ENCODE data around the gene MYT1.

The MYT1 gene

GRCh38 chr20:64253443-64253842 lies 89.2 kb downstream of the MYT1 start:
- DNase-seq = no peak

DNA sequence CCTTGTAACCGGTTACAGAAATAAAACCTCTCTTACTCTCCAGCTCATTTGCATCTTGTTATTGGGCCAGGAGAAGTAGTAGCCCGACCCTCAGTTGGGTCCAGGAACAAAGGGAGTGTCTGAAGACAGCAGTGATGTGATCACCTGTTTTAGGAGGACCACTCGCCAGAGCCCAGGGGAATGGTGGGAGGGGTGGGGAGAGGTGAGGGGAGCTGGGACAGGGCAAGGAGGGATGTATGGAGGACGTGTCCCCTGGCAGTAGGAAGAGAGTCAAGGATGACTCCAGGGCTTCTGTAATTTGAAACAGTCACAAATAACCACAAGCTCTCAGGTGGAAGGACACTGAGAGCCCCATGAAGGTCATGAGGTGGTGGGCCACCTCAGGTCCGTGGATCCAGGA lies 89.9 kb downstream of the MYT1 start:
- peak; percentile 30 for DNase-seq

GRCh38 chr20:64254571-64255360 lies 90.5 kb downstream of the MYT1 start:
- peak; percentile 43 for DNase-seq

GRCh38 chr20:64255361-64256281 lies 91.4 kb downstream of the MYT1 start, which contains the start of gene PCMTD2:
Gene PCMTD2, plus strand, starts transcription at chr20:64255748. Its CDS starts 4,218 bp downstream, at chr20:64259966.
- peak; percentile 93 for DNase-seq

DNA sequence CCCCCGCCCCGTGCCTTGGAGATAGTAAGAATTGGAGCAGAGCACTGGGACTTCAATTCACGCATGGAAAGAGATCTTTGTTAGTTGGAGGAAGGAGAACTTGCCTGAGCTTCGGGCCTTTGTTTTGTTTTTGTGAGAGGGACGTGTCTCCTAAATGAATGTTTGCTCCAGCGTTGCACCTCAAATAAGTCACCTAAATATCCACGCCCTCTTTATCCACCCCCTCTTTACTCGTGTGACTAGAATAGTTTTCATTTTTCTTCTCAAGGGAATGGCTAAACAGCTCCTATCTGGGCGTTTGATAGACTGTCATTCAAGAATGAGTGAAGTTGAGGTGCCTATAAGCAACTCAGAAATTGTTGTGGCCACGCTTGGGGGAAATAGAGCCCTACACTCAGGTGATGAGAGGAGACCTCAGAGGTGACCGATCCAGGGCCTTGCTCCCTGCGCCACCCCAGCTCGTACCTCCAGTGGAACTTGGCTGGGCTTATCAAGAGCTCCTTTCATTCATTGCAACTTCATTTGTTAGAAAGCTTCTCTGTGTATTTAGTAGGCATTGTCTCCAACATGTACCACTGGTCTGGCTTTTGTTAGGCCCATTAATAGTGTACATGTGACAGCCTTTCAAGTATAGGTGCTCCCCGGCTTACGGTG lies 92.2 kb downstream of the MYT1 start:
- peak; percentile 32 for DNase-seq

- no peak for DNase-seq
Observed at GRCh38 chr20:64257107-64257757, 93.0 kb downstream of the MYT1 start.

DNA sequence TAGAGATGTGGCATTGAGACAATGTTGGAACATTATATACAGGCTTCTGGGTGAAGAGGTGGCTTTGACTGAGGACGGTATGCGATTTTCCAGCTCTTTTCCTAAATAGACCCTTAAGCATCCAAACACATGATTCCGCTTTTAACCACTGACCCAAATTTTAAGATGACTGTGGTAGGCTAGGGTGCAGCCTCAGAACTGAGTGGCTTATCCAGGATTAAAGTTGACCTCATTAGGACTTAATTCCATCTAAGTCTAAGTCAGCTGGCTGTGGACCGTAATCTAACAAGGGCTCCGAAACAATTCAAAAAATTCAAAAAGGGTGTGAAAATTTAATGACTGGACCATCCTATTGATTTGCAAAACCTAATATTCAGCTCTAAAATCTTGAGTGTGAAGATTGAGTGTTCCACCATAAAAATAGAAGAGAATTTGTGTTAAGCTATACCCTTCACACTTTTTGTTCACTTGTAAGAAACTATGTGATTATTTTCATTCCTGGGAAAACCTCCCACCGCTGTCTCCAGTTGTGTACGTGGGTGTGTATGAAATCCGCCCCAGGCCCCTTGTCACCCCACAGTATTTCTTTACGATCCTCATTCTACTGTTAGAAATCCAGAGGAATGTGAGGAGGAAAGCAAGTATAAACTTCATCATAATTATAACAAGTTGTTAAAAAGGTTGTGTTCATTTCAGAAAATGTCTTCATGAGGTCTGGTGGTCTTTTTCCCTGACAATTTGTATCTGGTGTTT lies 94.0 kb downstream of the MYT1 start:
- no peak for DNase-seq

DNA sequence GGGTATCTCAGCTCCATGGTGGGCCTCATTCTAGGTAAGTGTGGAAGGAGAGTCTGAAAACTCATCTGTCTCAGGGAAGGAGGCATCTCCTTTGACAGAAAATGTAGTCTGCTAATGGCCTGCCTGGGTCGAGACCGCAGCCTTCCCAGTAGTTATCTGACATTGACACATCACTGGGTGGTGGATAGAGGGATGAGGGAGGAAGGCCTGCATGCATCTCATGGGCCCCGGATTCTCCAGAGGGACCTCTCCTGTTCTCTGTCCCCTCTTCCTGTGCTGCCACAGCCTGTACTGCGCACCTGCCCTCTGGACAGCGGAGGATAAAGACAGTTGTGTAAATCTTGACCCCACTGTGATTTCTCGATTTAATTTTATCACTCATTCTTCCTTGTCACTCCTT lies 96.0 kb downstream of the MYT1 start:
- no peak for DNase-seq

GRCh38 chr20:64261138-64261537 lies 96.9 kb downstream of the MYT1 start:
- DNase-seq = peak; percentile 43

DNA sequence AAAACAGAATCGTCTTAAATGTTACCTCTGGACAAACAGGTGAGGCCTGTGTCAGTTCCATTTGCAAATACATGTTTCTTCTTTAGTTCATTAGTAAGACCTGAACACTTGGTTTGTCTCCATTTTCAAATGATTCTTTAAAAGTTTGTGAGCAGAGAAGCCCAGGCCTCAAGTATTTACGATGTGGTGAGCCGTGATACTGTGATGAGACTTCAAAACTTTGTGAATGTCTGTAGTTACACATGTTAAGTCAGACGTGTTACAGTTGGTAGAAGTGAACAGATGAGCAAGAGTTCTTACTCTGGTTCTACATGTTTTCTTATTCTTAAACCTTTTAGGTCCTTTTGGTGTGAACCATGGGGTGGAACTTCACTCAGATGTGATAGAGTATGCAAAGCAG lies 99.8 kb downstream of the MYT1 start:
- no peak for DNase-seq

GRCh38 chr20:64265201-64265600 lies 100.9 kb downstream of the MYT1 start:
- no peak for DNase-seq

DNA sequence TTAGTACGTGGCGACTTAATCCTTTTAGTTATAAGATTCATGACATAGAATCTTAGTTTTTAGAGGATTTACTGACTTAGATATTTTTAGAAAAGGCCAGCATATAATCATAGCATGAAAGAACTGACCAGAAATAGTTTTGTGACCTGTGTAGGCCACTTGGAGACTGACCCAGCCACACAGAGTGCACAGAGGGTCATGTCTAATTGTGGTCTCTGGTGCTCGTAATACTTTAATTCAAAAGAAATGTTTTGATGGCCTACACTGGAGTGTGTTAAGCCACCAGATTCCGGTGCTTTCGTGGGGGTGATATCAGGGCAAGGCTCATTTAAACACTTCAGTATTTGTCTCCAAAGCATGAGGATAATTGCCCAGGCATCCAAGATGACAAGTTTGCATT lies 102.7 kb downstream of the MYT1 start:
- DNase-seq = no peak

DNA sequence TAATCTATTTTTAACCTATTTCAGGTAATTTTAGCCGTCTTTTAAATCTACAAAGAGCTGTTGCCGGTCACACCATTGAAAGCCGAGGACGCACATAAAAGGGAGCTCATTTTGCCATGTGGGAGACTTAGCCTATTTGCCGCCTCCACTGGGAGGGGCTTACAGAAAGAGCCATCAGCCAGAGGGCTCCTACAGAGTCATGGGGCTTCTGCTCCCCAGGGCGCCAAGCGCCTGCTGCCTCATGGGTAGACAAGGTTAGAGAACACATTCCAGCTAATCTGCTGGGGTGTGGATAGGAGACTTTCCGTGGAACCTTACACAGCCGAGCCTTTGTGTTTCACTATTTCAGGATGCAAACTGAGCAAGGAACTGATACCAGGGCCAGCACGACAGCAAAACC lies 103.9 kb downstream of the MYT1 start:
- DNase-seq = no peak

- DNase-seq = no peak
Observed at GRCh38 chr20:64269604-64270411, 105.6 kb downstream of the MYT1 start.

- DNase-seq = no peak
Observed at GRCh38 chr20:64271636-64272035, 107.4 kb downstream of the MYT1 start.

DNA sequence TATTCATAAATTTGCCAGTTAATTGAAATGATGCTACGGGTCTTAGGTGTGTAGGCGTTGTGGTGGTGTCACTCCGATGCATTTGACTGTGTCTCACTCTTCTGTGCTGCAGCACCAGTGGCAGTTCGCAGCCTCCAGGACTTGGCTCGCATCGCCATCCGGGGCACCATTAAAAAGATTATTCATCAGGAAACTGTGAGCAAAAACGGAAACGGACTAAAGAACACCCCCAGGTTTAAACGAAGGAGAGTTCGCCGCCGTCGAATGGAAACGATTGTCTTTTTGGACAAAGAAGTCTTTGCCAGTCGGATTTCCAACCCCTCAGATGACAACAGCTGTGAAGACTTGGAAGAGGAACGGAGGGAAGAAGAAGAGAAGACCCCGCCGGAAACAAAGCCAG lies 108.9 kb downstream of the MYT1 start:
- no peak for DNase-seq

DNA sequence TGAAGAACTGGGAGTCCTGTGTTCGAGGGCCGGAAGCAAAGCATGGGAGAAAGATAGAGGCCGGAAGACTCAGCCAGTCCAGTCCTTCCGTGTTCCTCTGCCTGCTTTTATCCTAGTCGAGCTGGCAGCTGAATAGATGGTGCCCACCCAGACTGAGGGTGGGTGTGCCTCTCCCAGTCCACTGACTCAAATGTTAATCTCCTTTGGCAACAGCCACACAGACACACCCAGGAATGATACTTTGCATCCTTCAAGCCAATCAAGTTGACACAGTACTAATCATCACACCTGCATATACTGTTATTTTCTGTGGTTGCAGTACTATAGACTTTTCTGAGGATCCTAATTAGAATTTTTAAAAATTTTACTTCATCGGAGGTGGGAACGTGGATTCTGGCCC lies 112.6 kb downstream of the MYT1 start:
- DNase-seq = no peak

DNA sequence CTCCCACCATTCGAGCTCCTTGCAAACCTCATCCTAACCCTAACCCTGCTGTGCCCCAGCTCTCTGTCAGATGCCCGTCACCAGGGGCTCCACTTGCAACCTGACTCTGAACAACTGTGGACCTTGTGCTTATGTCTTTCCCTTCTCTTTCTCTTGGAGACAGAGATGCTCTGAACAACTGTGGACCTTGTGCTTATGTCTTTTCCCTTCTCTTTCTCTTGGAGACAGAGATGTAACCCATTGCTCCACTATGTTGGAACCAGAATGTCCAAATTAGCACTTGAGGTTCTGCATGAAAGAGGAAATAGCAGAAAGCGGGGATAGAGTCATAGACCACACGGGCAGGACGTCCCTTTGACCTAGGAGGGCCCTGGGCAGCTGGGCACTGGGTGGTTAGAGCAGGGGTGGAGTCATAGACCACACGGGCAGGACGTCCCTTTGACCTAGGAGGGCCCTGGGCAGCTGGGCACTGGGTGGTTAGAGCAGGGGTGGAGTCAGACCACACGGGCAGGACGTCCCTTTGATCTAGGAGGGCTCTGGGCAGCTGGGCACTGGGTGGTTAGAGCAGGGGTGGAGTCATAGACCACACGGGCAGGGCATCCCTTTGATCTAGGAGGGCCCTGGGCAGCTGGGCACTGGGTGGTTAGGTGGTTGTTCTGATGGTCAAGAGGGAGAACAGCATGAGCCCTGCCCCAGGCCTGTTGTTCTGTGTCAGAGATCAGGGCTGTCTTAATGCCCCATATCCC lies 113.5 kb downstream of the MYT1 start:
- peak; percentile 41 for DNase-seq

GRCh38 chr20:64278317-64278681 lies 114.0 kb downstream of the MYT1 start:
- DNase-seq = no peak

GRCh38 chr20:64279826-64280459 lies 115.7 kb downstream of the MYT1 start:
- DNase-seq = peak; percentile 38
